ENCODE data around the gene PEA15. TPM values are rescaled to one million over a fixed set of nuclear protein-coding genes. Genes with fewer than 3 reads are reported as not detected.

The PEA15 gene
- total RNA-seq, 1 experiment from 2014 or later = 44.0 TPM

DNA sequence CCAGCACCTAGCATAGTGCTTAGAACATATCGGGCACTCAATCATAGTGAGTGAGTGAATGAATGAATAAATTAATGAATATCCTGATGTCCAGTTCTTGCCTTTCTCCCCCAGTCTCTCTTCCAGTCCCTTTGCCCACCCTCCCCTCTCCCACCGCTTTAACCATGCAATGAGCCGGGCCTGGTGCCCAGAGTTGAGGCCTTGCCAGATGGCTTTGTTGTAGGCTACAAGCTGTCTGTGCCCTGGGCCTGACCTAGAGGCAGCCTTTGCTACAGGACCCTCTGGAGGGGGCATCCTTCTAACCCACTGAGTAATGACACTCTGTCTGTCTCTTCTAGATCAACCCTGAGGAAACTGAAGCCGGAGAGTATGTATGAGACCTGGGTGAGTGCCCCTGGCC lies 8.0 kb upstream of the PEA15 start:
- DNase-seq (ENCODE audit: low read depth, low spot score) (no peak), ATAC-seq (no peak)
- no peak overlapping the region for H3K4me2 ChIP-seq (ENCODE audit: low read length)
- ChIA-PET POLR2A (no interaction called here), CTCF (no interaction called here), RAD21 (ENCODE audit: low non-redundant PET in 1 of 2, low total read pairs in 2 of 2, uncharacterized antibody in 2 of 2, unreplicated experiment in 2 of 2) (no interaction called here)
- no peak overlapping the region for H3K27ac ChIP-seq (ENCODE audit: low read depth, low read length)
- no peaks in the 10 kb centered on the region for H3K9me3 ChIP-seq (ENCODE audit: control insufficient read depth in 1 of 2, insufficient read depth in 1 of 2, low read depth in 1 of 2, low read length in 2 of 2)
- BruUV-seq (replicated peaks) = no TSS peak
- H2AFZ ChIP-seq (ENCODE audit: low read depth, low read length, poor library complexity, severe bottlenecking) = no peak overlapping the region
- no peaks in the 10 kb centered on the region for H3K9me2 ChIP-seq (ENCODE audit: insufficient read depth)
- H3K36me3 ChIP-seq (ENCODE audit: control insufficient read depth in 1 of 2, insufficient read depth in 2 of 2, low read length in 2 of 2) = no peaks in the 10 kb centered on the region
- intact Hi-C loops (cut with micrococcal nuclease) = no loop called here
- TF ChIP-seq MAX (IDR thresholded peaks at IDR 0.05) = no peak
- no peak overlapping the region for H3K9ac ChIP-seq (ENCODE audit: low read length)
- H3K79me2 ChIP-seq (ENCODE audit: insufficient read depth, low read length) = no peaks in the 10 kb centered on the region
- H4K20me1 ChIP-seq (ENCODE audit: insufficient read depth) = no peaks in the 10 kb centered on the region
- no peak overlapping the region for H3K4me3 ChIP-seq (replicated peaks in 1 of 2; ENCODE audit: low read depth in 1 of 2, low read length in 2 of 2)
- peaks cover 3 to 4% of the 10 kb centered on the region in 2 experiments; a peak in 2 of 4 replicates for H3K4me1 ChIP-seq (ENCODE audit: control insufficient read depth in 1 of 2, insufficient read depth in 2 of 2, low read length in 2 of 2)
- H3K27me3 ChIP-seq (ENCODE audit: insufficient read depth, low read length) = no peaks in the 10 kb centered on the region

DNA sequence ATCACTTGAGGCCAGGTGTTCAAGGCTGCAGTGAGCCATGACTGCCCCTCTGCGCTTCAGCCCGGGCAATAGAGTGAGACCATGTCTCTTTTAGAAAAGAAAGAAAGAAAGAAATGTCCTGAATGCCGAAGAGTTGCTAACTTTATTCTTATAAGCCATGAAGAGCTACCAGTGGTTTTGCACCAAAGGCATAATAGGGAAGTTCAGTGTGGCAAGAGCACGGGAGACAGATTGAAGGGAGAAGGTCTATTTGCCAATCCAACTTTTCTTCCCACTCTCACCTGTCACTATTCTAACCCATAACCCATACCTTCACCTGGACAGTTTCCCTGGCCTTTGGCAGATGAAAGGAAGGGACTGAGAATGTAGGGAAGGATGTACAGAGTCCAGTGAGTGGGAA lies 4.4 kb upstream of the PEA15 start:
- intact Hi-C loops (cut with micrococcal nuclease) = no loop called here
- ChIA-PET CTCF (interaction anchor here (2.1 kb wide), 1 partner anchor 7 kb away, joined by 13 read pairs; no protein-coding TSS in a partner anchor), POLR2A (no interaction called here), RAD21 (ENCODE audit: low non-redundant PET in 1 of 2, low total read pairs in 2 of 2, uncharacterized antibody in 2 of 2, unreplicated experiment in 2 of 2) (no interaction called here)
- Histone ChIP-seq H3K4me2 (ENCODE audit: low read length) (no peak overlapping the region), H3K27me3 (ENCODE audit: insufficient read depth, low read length) (no peaks in the 10 kb centered on the region), H4K20me1 (ENCODE audit: insufficient read depth) (no peaks in the 10 kb centered on the region), H2AFZ (ENCODE audit: low read depth, low read length, poor library complexity, severe bottlenecking) (no peak overlapping the region), H3K79me2 (ENCODE audit: insufficient read depth, low read length) (peaks cover 6% of the 10 kb centered on the region; the same call in 1 of the 2 replicates), H3K9me2 (ENCODE audit: insufficient read depth) (no peaks in the 10 kb centered on the region), H3K27ac (ENCODE audit: low read depth, low read length) (no peak overlapping the region), H3K36me3 (ENCODE audit: control insufficient read depth in 1 of 2, insufficient read depth in 2 of 2, low read length in 2 of 2) (no peaks in the 10 kb centered on the region), H3K9me3 (ENCODE audit: control insufficient read depth in 1 of 2, insufficient read depth in 1 of 2, low read depth in 1 of 2, low read length in 2 of 2) (no peaks in the 10 kb centered on the region), H3K9ac (ENCODE audit: low read length) (no peak overlapping the region), H3K4me1 (ENCODE audit: control insufficient read depth in 1 of 2, insufficient read depth in 2 of 2, low read length in 2 of 2) (peaks cover 6 to 8% of the 10 kb centered on the region in 2 experiments; a peak in 2 of 4 replicates), H3K4me3 (replicated peaks in 1 of 2; ENCODE audit: low read depth in 1 of 2, low read length in 2 of 2) (no peak overlapping the region)
- BruUV-seq (replicated peaks) = no TSS peak
- DNase-seq (ENCODE audit: low read depth, low spot score) (no peak), ATAC-seq (no peak)
- TF ChIP-seq POLR2AphosphoS5 (IDR thresholded peaks at IDR 0.05; ENCODE audit: low read depth, low read length) (no peak), REST (IDR thresholded peaks at IDR 0.05; ENCODE audit: low read depth) (no peak), ZFX (IDR thresholded peaks at IDR 0.05) (no peak), MAX (IDR thresholded peaks at IDR 0.05) (no peak), CBX3 (IDR thresholded peaks at IDR 0.05; ENCODE audit: low read depth) (no peak), ZNF274 (IDR thresholded peaks at IDR 0.05; ENCODE audit: low read depth, low read length) (no peak), EZH2 (IDR thresholded peaks at IDR 0.05) (no peak), EGR1 (IDR thresholded peaks at IDR 0.05; ENCODE audit: low read depth) (no peak), SRF (IDR thresholded peaks at IDR 0.05; ENCODE audit: low read depth) (no peak), FOSL1 (IDR thresholded peaks at IDR 0.05; ENCODE audit: low read depth) (no peak), YY1 (IDR thresholded peaks at IDR 0.05; ENCODE audit: extremely low read depth, insufficient replicate concordance, low read depth, low read length) (no peak), ELF1 (IDR thresholded peaks at IDR 0.05; ENCODE audit: borderline replicate concordance, low read depth) (no peak), TCF7L2 (IDR thresholded peaks at IDR 0.05; ENCODE audit: borderline replicate concordance, extremely low read depth, insufficient read depth, insufficient read length) (no peak), JUND (IDR thresholded peaks at IDR 0.05) (no peak), ZBTB33 (IDR thresholded peaks at IDR 0.05; ENCODE audit: extremely low read depth, insufficient replicate concordance, low read length) (no peak), POLR2A (IDR thresholded peaks at IDR 0.05; ENCODE audit: borderline replicate concordance, extremely low read depth, insufficient read depth, insufficient read length) (no peak)
